HG03060 (cell line): ENCODE data around the gene TUBB.

Experiments
- ATAC-seq: cut with Tn5 transposase; IDR thresholded peaks from one replicate; pipeline ENCODE4 v1.9.1; 2021; ENCODE audit warnings: low read depth, moderate number of reproducible peaks; ENCODE audit not compliant: unreplicated experiment

The TUBB gene

GRCh38 chr6:30732237-30732943 is 12.2 kb downstream of the TUBB start:
- no peak for ATAC-seq

DNA sequence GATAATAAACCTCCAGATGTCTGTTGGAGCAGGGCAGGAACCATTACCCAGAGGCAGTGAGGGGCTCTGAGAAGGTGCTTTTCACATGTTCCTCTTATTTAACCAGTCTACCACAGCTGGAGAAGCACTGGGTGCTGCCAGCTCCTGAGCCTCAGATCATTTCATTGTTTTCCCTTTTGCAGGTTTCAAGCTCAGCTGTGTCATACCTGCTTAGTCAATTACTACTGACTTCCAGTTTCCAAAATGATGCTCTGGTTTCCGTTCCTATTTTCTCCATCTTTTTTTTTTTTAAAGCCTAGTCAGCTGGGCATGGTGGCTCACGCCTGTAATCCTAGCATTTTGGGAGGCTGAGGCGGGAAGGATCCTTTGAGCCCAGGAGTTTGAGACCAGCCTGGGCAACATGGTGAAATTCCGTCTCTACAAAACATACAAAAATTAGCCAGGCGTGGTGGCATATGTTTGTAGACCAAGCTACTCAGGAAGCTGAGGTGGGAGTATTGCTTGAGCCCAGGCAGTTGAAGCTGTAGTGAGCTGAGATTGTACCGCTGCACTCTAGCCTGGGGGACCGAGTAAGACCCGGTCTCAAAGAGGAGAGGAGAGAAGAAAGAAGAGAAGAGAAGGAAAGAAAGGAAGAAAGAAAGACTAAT is 15.6 kb downstream of the TUBB start:
- no peak for ATAC-seq

DNA sequence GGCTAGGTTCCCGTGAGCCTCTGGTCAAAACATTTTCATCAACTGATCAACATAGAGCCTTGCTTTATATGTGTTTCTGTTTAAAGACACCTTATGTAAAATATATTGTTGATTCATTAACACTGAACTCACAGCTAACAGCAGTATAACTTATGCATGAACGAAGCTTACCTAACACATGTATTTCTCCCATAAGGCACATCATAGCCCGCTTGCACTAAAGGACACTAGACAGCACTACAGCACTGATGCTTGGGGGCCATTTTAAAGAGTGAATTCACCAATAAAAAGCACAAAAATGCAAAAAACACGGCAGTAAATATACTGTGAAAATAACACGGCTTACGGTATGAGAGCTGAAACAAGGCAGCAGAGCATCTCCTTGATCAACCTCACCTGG is 18.4 kb downstream of the TUBB start:
- no peak for ATAC-seq

GRCh38 chr6:30740540-30740870 is 20.4 kb downstream of the TUBB start:
- ATAC-seq = no peak

GRCh38 chr6:30741063-30741779 is 21.1 kb downstream of the TUBB start:
- no peak for ATAC-seq

DNA sequence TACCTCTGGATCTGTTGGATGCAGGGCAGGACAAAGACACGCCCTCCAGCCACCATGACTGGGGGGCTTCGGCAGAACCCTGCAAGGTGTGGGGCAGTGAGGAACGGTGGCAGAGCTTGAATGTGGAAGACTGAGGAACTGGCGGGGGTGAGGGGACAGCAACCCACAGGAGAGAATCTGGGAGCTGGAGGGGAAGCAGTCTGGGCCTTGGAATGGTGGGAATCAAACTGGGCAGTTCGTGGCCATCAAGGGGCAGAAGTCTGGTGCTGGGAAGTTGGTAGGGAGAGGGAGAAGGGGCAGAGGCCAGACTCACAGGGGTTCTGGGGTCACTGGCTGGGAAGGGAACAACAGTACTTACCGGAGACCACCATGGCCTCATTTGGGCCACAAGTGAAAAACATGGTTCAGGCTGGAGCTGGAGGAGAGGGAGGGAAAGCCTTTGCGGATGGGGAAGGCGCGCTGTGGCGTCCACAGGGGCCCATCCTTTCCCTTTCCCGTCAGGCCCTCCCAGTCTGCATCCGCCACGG is 21.7 kb downstream of the TUBB start:
- no peak for ATAC-seq

DNA sequence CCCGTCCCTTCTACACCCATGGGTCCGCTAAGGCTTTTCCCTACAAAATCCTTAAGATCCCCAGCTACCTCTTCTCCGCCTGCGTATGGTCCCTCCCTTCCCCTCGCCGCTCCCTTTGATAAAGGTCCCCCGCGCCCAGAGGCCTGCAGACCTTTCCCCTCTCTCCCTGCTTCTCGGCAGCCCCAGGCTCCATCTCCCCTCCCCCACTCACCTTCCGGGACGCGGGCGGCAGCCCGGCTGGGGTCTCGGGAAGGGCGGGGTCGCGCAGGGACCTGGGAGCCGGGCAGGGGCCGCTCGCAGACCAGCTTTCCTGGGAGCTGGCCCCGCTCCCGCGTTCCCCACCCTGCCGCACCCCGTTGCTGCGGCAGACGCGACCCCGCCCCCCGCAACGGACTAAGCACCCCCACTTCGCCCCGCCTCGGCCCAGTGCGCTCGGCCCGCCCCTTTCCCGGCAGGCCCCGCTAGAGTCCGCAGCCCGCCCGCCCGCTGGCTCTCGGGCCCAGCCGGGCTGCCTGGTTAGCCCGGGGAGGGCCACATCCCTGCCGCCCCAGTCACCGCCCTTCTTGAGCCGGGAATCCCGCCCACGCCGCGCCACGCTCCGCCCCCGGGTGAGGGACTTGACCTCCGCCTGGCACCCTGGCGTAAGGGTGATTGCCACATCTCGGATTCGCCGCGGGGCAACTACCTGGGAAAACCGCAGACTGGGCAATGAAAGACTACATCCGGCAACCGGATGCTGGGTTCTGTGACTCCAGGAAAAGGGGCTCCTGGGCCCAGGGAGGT is 22.4 kb downstream of the TUBB start, which contains the start of gene FLOT1:
Gene FLOT1, minus strand, starts transcription at position 372 of the 783 bp plus-strand sequence. CDS start 498 bp downstream, outside the sequence.
- no peak for ATAC-seq

DNA sequence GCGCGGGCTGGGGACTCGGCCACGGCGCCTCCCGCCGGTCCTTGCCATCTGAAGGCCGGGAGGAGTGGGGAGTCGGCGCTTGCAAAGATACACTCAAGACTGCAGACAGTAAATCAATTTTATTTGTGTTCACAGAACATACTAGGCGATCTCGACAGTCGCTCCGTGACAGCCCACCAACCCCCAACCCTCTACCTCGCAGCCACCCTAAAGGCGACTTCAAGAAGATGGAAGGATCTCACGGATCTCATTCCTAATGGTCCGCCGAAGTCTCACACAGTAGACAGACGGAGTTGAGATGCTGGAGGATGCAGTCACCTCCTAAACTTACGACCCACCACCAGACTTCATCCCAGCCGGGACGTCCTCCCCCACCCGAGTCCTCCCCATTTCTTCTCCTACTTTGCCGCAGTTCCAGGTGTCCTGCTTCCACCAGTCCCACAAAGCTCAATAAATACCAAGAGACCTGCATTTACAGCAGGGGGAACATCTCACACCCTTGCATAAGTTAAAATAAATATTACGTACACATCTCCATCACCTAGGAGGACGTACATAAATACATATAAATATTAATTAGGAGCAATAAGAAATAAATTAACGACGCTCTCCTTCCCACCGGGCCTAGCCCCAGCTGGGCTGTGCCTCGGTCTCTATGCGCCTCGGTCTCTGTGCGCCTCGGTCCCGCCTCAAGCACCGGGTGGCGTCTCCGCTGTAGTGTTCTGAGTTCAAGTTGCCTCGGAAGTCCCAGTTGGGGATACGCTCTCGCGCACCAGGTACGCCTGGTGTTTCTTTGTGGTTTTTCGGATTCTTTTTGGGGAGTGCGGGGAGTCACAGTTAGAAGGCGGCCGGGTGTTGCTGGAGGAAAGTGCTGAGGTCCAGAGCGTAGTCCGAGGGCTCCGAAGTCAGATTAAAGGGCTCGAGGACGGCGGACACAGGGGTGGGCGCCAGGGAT is 23.2 kb downstream of the TUBB start:
- ATAC-seq = no peak

DNA sequence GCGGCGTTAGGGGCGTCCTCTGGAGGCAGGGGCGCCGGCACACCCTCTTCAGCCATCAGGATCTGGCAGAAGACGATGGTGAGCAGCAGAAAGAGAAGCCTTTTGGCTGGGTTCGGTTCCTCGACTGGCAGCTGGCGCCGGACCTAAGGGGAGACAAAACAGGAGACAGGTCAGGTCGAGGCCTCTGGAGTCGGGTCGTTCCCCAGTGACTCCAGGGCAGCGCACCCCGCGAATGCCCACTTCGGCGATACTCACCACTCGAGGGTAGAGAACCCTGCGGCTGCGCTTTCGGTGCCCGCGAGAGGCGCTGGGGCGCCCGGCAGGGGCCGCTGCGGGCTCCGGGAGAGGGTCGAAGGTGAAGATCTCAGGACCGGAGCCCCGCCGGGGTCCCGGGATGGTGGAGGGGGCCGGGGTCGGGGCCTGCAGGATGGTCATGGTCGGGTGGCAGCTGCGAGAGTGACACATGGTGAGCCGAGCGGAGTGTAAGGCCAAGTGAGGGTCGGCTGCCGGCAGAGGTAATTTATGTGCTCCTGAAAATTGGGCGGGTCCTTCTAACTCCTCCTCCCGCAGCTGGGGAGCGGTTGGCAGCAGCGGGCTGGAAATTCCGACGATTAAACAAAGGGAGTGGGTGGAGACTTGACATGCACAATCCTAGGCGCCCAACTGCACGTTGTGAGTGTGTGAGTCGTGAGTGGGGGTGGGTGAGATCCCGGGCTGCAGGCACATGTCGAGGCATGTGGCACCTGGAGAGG is 24.1 kb downstream of the TUBB start, which contains the start of gene IER3:
Gene IER3, minus strand, starts transcription at position 494 of the 752 bp plus-strand sequence. Its CDS starts 29 bp downstream, at position 465.
- no peak for ATAC-seq

DNA sequence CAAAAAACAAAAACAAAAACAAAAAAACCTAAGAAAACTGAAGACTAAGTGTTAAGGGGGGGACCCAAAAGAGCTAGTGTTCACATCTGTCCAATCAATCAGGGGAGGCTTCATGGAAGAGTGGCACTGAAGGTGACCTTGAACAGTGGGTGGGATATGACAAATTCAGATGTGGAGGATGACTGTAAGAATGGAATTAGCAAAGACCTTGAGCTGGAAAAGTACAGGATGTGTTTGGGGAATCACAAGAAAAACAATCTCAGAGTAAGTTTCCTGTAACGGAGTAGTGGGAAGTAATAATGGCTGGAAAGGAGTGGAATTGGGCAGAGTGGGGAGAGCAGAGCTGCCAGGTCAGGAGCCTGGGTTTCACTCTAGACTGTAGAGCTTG is 27.1 kb downstream of the TUBB start:
- no peak for ATAC-seq

DNA sequence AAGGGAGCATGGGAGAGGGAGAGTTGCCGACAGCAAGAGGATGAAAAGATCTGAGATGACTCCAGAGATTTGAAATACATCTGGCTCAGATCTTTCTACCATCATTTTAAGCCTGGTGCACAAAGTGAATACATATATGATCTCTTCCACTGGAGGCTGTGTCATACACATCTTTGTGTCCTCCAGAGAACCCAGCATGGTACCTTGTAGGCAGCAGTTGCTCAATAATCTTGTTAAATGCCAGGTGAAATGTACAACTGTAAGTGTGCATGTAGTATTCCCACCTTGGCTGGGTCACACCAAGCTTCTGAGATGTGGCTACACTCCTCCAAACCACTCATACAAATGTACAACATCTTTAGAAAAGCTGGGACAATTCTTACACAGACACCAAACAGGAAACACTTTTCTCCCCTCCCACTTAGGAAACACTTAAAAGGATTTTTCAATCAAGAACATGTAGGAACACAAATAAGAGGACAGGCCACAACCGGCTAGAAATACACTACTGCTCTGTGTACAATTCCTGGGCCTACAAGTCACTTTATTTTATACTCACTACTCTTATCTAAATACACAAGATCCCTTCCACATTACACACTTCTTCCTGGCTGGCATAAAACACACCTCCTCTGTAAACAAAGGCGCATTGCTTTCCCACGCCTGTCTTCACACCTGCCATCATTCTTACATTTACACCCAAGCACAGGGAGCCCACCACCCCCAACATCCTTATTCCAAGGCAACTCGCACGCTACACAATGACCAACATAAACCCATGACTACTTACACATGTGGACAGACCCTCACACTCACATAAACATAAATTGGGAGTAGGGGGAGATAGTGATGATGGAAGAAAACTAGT is 28.0 kb downstream of the TUBB start:
- no peak for ATAC-seq

DNA sequence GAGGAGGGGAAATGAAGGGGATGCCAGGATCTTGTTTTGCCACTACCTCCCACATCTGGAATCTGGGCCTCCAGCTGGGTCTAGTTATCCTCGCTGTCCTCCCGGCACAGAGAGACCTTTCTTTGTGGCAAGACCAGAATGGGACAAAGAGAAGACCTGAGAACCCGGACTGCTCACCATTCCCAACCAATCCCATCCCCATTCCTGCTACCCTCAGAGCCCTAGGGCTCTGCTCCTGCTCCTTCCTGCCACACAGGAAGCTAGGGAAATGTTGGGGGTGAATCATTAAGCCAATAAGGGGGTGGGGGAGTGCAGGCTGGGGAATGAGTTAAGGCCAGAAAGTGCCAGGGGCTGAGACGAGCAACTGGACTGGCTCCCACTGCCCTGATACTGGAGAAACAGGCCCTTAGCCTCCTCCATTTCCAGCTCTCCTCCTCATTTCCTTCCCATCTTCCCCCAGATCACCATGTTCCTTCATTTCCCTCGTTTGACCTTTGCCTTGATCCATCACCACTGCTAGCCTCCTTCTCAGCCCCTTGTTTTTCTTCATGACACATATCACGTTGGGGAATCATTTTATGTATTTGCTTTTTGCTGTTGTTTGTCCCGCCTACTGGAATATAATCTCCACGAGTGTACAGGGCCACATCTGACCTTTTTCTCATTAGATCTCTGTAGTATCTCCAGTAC is 28.8 kb downstream of the TUBB start:
- ATAC-seq = no peak

GRCh38 chr6:30749554-30750378 is 29.6 kb downstream of the TUBB start:
- no peak for ATAC-seq

GRCh38 chr6:30750379-30750668 is 30.2 kb downstream of the TUBB start:
- no peak for ATAC-seq

DNA sequence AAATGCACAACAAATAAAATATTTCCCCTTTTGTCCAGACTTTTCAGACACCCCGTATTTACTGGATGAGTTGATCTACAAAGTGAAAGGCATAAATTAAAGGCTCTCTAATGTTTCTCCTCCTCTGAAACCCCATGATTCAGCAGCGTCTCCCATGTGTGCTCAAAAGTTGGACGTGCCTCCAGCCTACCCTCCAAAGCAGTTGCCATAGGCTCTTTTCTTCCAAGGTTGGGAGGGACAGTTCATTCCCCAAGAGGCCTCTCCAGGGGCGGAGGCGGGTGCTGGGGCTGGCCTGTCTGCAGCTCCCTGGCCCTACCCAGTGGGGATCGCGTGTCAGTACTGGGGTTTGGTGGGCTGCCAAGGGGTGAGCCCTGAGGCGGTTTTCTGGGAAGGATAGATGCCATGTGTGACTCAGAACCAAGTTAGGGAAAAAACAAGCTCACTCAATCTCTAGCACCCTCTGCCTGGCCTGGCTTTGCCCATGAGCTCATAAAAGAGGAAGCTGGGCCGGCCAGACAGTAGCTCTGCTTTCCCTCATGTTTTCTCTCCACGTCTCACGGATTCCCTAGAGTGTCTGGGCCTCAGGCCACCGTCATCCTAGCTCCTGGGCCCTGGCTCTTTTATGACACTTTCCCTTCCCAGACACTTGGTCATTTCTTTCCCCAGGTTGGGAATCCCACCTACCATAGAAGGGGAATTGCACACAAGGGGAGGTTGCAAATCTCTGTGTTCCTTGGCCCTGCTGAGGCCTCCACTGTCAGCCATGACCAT is 32.2 kb downstream of the TUBB start:
- no peak for ATAC-seq

DNA sequence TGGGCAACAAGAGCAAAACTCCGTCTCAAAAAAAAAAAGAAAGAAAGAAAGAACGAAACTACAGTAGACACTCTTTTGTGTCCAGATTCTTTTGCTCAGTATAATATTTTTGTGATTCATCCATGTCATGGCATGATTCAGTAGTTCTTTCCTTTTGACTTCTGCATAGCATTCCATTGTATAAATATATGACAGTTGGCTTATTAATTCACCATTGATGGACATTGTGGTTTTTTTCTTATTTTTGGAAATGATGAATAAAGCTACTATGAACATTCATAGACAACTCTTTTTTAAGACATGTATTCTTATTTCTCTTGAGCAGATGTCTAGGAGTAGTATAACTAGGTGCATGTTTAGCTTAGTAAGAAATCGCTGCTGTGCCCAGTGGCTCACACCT is 34.5 kb downstream of the TUBB start:
- no peak for ATAC-seq
